Measurements from ENCODE around the gene C19orf44.

- TF ChIP-seq POLR2A (IDR thresholded peaks at IDR 0.05; ENCODE audit: low read length) = no peak
- TF ChIP-seq GATA1 (IDR thresholded peaks at IDR 0.05; ENCODE audit: low read depth, low read length) = no peak
These were observed 29.7 kb downstream of the C19orf44 start for GRCh38 chr19:16525751-16526481.
